ENCODE results near the gene ASTN2.

Gene ASTN2

GRCh38 chr9:116913536-116913935 lies 501.3 kb downstream of the ASTN2 start:
- no peak for TF ChIP-seq CTCF (conservative IDR thresholded peaks at IDR 0.05; ENCODE audit: low read length)
- H3K4me3 ChIP-seq (ENCODE audit: low read length) = no peak overlapping the region
- DNase-seq (ENCODE audit: low read depth) = no peak

GRCh38 chr9:116910201-116910600 lies 504.7 kb downstream of the ASTN2 start:
- TF ChIP-seq CTCF (conservative IDR thresholded peaks at IDR 0.05; ENCODE audit: low read length) = peak; percentile 13
- DNase-seq (ENCODE audit: low read depth) = no peak
- no peak overlapping the region for H3K4me3 ChIP-seq (ENCODE audit: low read length)

GRCh38 chr9:116907989-116908388 lies 506.9 kb downstream of the ASTN2 start:
- no peak overlapping the region for H3K4me3 ChIP-seq (ENCODE audit: low read length)
- no peak for TF ChIP-seq CTCF (conservative IDR thresholded peaks at IDR 0.05; ENCODE audit: low read length)
- DNase-seq (ENCODE audit: low read depth) = no peak

- TF ChIP-seq CTCF (conservative IDR thresholded peaks at IDR 0.05; ENCODE audit: low read length) = no peak
- DNase-seq (ENCODE audit: low read depth) = no peak
- H3K4me3 ChIP-seq (ENCODE audit: low read length) = no peak overlapping the region
Observed at GRCh38 chr9:116905171-116905588, 509.7 kb downstream of the ASTN2 start.

GRCh38 chr9:116904165-116904564 lies 510.7 kb downstream of the ASTN2 start:
- no peak for TF ChIP-seq CTCF (conservative IDR thresholded peaks at IDR 0.05; ENCODE audit: low read length)
- DNase-seq (ENCODE audit: low read depth) = no peak
- no peak overlapping the region for H3K4me3 ChIP-seq (ENCODE audit: low read length)

- no peak for TF ChIP-seq CTCF (conservative IDR thresholded peaks at IDR 0.05; ENCODE audit: low read length)
- DNase-seq (ENCODE audit: low read depth) = peak; percentile 6
- H3K4me3 ChIP-seq (ENCODE audit: low read length) = no peak overlapping the region
Observed at GRCh38 chr9:116901260-116901659, 513.6 kb downstream of the ASTN2 start.

- no peak for TF ChIP-seq CTCF (conservative IDR thresholded peaks at IDR 0.05; ENCODE audit: low read length)
- DNase-seq (ENCODE audit: low read depth) = no peak
- H3K4me3 ChIP-seq (ENCODE audit: low read length) = no peak overlapping the region
Observed at GRCh38 chr9:116900543-116900942, 514.3 kb downstream of the ASTN2 start.

Data from AG10803 (cell line).